Dedifferentiated amniotic fluid mesenchymal stem cell (primary cell): ENCODE data around the gene SERPINE2.

Source experiments
- DNase-seq: peaks from one replicate; pipeline ENCODE4 v3.0.0-alpha.2; 2016; ENCODE audit errors: extremely low spot score

The SERPINE2 gene

GRCh38 chr2:223973606-223974005, 65.5 kb downstream of the SERPINE2 start:
- DNase-seq: no peak

- DNase-seq: no peak
These were observed 66.4 kb downstream of the SERPINE2 start for GRCh38 chr2:223972656-223973102.

- no peak for DNase-seq
These were observed 67.4 kb downstream of the SERPINE2 start for GRCh38 chr2:223971731-223972130.

- peak; percentile 74 for DNase-seq
These were observed 68.5 kb downstream of the SERPINE2 start for GRCh38 chr2:223970343-223971128.

- DNase-seq: no peak
These were observed 69.2 kb downstream of the SERPINE2 start for GRCh38 chr2:223969856-223970255.

- no peak for DNase-seq
These were observed 69.8 kb downstream of the SERPINE2 start for GRCh38 chr2:223969315-223969714.

- no peak for DNase-seq
These were observed 71.1 kb downstream of the SERPINE2 start for GRCh38 chr2:223967981-223968380.

- no peak for DNase-seq
These were observed 79.4 kb downstream of the SERPINE2 start for GRCh38 chr2:223959688-223960087.

GRCh38 chr2:223957092-223957851, 81.8 kb downstream of the SERPINE2 start, which contains the start of gene MRPL44:
MRPL44 (plus strand) TSS chr2:223957463; CDS start chr2:223957473, 10 bp downstream.
- peak; percentile 94 for DNase-seq

- no peak for DNase-seq
These were observed 82.8 kb downstream of the SERPINE2 start for GRCh38 chr2:223956300-223956699.

- no peak for DNase-seq
These were observed 84.7 kb downstream of the SERPINE2 start for GRCh38 chr2:223954401-223954800.

- DNase-seq: no peak
These were observed 86.7 kb downstream of the SERPINE2 start for GRCh38 chr2:223952280-223952968.

- no peak for DNase-seq
These were observed 88.4 kb downstream of the SERPINE2 start for GRCh38 chr2:223950448-223951347.

GRCh38 chr2:223949241-223949840, 89.7 kb downstream of the SERPINE2 start:
- DNase-seq: no peak

- no peak for DNase-seq
These were observed 91.3 kb downstream of the SERPINE2 start for GRCh38 chr2:223947711-223948205.

- DNase-seq: no peak
These were observed 93.3 kb downstream of the SERPINE2 start for GRCh38 chr2:223945755-223946154.

GRCh38 chr2:223944703-223945531, 94.2 kb downstream of the SERPINE2 start, which contains the start of gene WDFY1:
WDFY1 (minus strand) TSS chr2:223945335; CDS start chr2:223945284, 51 bp downstream.
- DNase-seq: peak; percentile 76

GRCh38 chr2:223944166-223944702, 94.9 kb downstream of the SERPINE2 start:
- DNase-seq: no peak

GRCh38 chr2:223943561-223944008, 95.5 kb downstream of the SERPINE2 start:
- peak; percentile 41 for DNase-seq
